Activated gamma-delta T cell (primary cell): Measurements from ENCODE around the gene MED26.
"Not testable (repeated sequence)": the region's sequence is repeated elsewhere in the genome, so short reads cannot be mapped to it uniquely, and the experiment has no call there.

ENCODE experiments used
- DNase-seq: peaks from one replicate; lab custom pipeline; 2025; lab: John Stamatoyannopoulos, UW
- total RNA-seq, 2 donors: gene quantifications; one replicate each; lab custom pipeline; 2026; lab: John Stamatoyannopoulos, UW

Gene MED26
- total RNA-seq = 10.3 to 14.1 reads per million in 2 donors

GRCh38 chr19:16628183-16628983 is at the start of gene MED26:
TSS of gene MED26 (minus strand) at chr19:16628204. CDS start at chr19:16627943, 261 bp downstream.
- DNase-seq = peak; percentile 97

GRCh38 chr19:16677055-16677454 is 49.1 kb upstream of the MED26 start:
- DNase-seq = no peak

- no peak for DNase-seq
Measured at GRCh38 chr19:16676101-16676798, 48.2 kb upstream of the MED26 start.

GRCh38 chr19:16673839-16674238 is 45.8 kb upstream of the MED26 start:
- DNase-seq = not testable (repeated sequence)

GRCh38 chr19:16673231-16673630 is 45.2 kb upstream of the MED26 start:
- DNase-seq = no peak

- no peak for DNase-seq
Measured at GRCh38 chr19:16671652-16672274, 43.8 kb upstream of the MED26 start.

- DNase-seq = no peak
Measured at GRCh38 chr19:16670291-16670690, 42.3 kb upstream of the MED26 start.

GRCh38 chr19:16668702-16669101 is 40.7 kb upstream of the MED26 start:
- DNase-seq = not testable (repeated sequence)

- DNase-seq = no peak
Measured at GRCh38 chr19:16668176-16668575, 40.2 kb upstream of the MED26 start.

- no peak for DNase-seq
Measured at GRCh38 chr19:16661480-16662034, 33.6 kb upstream of the MED26 start.

GRCh38 chr19:16660763-16661479 is 32.9 kb upstream of the MED26 start, which contains the start of gene TMEM38A:
TSS of gene TMEM38A (plus strand) at chr19:16661139. CDS start at chr19:16661218, 79 bp downstream.
- peak; percentile 40 for DNase-seq

GRCh38 chr19:16659832-16660708 is 32.1 kb upstream of the MED26 start, which contains the start of gene SMIM7:
TSS of gene SMIM7 (minus strand) at chr19:16660144. CDS start at chr19:16660110, 34 bp downstream.
- DNase-seq = peak; percentile 95

GRCh38 chr19:16659464-16659831 is 31.4 kb upstream of the MED26 start:
- DNase-seq = no peak

- no peak for DNase-seq
Measured at GRCh38 chr19:16657384-16657783, 29.4 kb upstream of the MED26 start.

- no peak for DNase-seq
Measured at GRCh38 chr19:16655727-16656126, 27.7 kb upstream of the MED26 start.

- no peak for DNase-seq
Measured at GRCh38 chr19:16654627-16655026, 26.6 kb upstream of the MED26 start.

GRCh38 chr19:16654140-16654539 is 26.1 kb upstream of the MED26 start:
- no peak for DNase-seq

- no peak for DNase-seq
Measured at GRCh38 chr19:16652854-16653253, 24.9 kb upstream of the MED26 start.

- not testable (repeated sequence) for DNase-seq
Measured at GRCh38 chr19:16651421-16652188, 23.6 kb upstream of the MED26 start.

- DNase-seq = no peak
Measured at GRCh38 chr19:16650821-16651220, 22.8 kb upstream of the MED26 start.
